Measurements from ENCODE around the gene GYS1. TPM values are rescaled to one million over a fixed set of nuclear protein-coding genes. Genes with fewer than 3 reads are reported as not detected.

Gene GYS1
- total RNA-seq, 6 donors from 2014 or later, result 26.4 to 79.6 (median 35.6) TPM

- peaks cover 8 to 50% (median 31%) of the 10 kb centered on the region in 4 donors for H3K36me3 ChIP-seq
- no peaks in the 10 kb centered on the region for H3K27me3 ChIP-seq
- H3K4me3 ChIP-seq, result no peak overlapping the region
- H3K27ac ChIP-seq, result peak overlapping the region in 1 of 4 donors; percentile 3
- peaks cover 24 to 43% (median 34%) of the 10 kb centered on the region in 4 donors for H3K4me1 ChIP-seq
- 74 to 79% methylated on average over 4 of the region's 4 CpGs for WGBS, 2 donors
- TF ChIP-seq POLR2AphosphoS5 (IDR thresholded peaks at IDR 0.05), result no peak
- TF ChIP-seq EP300 (IDR thresholded peaks at IDR 0.05), result no peak
- TF ChIP-seq CTCF (IDR thresholded peaks at IDR 0.05), result no peak
- TF ChIP-seq POLR2A (IDR thresholded peaks at IDR 0.05), result no peak
- DNase-seq (no peak), ATAC-seq (ENCODE audit: low FRiP score in 2 of 2) (no peak)
- H3K9me3 ChIP-seq, result no peaks in the 10 kb centered on the region
Observed at GRCh38 chr19:48990400-48990799, 2.7 kb downstream of the GYS1 start.

GRCh38 chr19:48989701-48990291, 3.3 kb downstream of the GYS1 start:
- DNase-seq (no peak), ATAC-seq (ENCODE audit: low FRiP score in 2 of 2) (no peak)
- H3K9me3 ChIP-seq, result no peaks in the 10 kb centered on the region
- 88 to 92% methylated on average over 16 to 17 of the region's 17 CpGs for WGBS, 2 donors
- H3K27ac ChIP-seq, result peak overlapping the region in 2 of 4 donors; percentile 3 to 4
- no peak for TF ChIP-seq EP300 (IDR thresholded peaks at IDR 0.05)
- no peak for TF ChIP-seq POLR2A (IDR thresholded peaks at IDR 0.05)
- TF ChIP-seq POLR2AphosphoS5 (IDR thresholded peaks at IDR 0.05), result no peak
- TF ChIP-seq CTCF (IDR thresholded peaks at IDR 0.05), result no peak
- H3K4me1 ChIP-seq, result peaks cover 23 to 40% (median 29%) of the 10 kb centered on the region in 4 donors
- no peak overlapping the region for H3K4me3 ChIP-seq
- peaks cover 10 to 56% (median 37%) of the 10 kb centered on the region in 4 donors for H3K36me3 ChIP-seq
- H3K27me3 ChIP-seq, result no peaks in the 10 kb centered on the region

- DNase-seq (peak in 1 of 2 donors; percentile 36), ATAC-seq (ENCODE audit: low FRiP score in 2 of 2) (no peak)
- peaks cover 15 to 30% (median 21%) of the 10 kb centered on the region in 4 donors for H3K4me1 ChIP-seq
- 91 to 92% methylated on average over 9 of the region's 9 CpGs for WGBS, 2 donors
- H3K36me3 ChIP-seq, result peaks cover 13 to 65% (median 46%) of the 10 kb centered on the region in 4 donors
- no peak for TF ChIP-seq POLR2AphosphoS5 (IDR thresholded peaks at IDR 0.05)
- TF ChIP-seq EP300 (IDR thresholded peaks at IDR 0.05), result no peak
- no peak for TF ChIP-seq CTCF (IDR thresholded peaks at IDR 0.05)
- no peak for TF ChIP-seq POLR2A (IDR thresholded peaks at IDR 0.05)
- no peaks in the 10 kb centered on the region for H3K27me3 ChIP-seq
- no peak overlapping the region for H3K4me3 ChIP-seq
- no peak overlapping the region for H3K27ac ChIP-seq
- H3K9me3 ChIP-seq, result no peaks in the 10 kb centered on the region
Observed at GRCh38 chr19:48988860-48989259, 4.2 kb downstream of the GYS1 start.

DNA sequence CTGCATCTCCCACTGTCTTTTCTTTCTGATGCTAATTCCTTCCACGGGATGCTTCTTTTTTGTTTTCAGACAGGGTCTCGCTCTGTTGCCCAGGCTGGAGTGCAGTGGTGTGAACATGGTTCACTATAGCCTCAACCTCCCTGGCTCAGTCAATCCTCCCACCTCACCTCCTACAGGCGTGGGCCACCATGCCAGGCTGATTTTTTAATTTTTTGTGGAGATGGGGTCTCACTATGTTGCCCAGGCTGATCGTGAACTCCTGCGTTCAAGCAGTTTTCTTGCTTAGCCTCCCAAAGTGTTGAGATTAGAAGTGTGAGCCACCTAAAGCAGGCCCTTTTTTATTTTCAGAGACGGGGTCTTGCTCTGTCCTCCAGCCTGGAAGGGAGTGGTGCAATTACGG, 4.8 kb downstream of the GYS1 start:
- whole genome bisulfite sequencing, 2 donors, result 92 to 96% methylated on average over 7 of the region's 7 CpGs

More for the DNA sequence above, 4.8 kb downstream of the GYS1 start:
- Histone ChIP-seq H3K27ac (no peak overlapping the region), H3K9me3 (no peaks in the 10 kb centered on the region), H3K4me3 (no peak overlapping the region), H3K36me3 (peaks cover 13 to 71% (median 50%) of the 10 kb centered on the region in 4 donors), H3K27me3 (no peaks in the 10 kb centered on the region), H3K4me1 (peaks cover 15 to 30% (median 21%) of the 10 kb centered on the region in 4 donors)
- no peak for TF ChIP-seq POLR2AphosphoS5 (IDR thresholded peaks at IDR 0.05)
- no peak for TF ChIP-seq EP300 (IDR thresholded peaks at IDR 0.05)
- TF ChIP-seq CTCF (IDR thresholded peaks at IDR 0.05), result no peak
- TF ChIP-seq POLR2A (IDR thresholded peaks at IDR 0.05), result no peak
- no peak for ATAC-seq (ENCODE audit: low FRiP score in 2 of 2)
- no peak for DNase-seq

All from upper lobe of left lung (tissue), 6 donors.